HepG2 (cell line): ENCODE results near the gene CKS1B. TPM values are rescaled to one million over a fixed set of nuclear protein-coding genes. Genes with fewer than 3 reads are reported as not detected.

Source experiments
- ATAC-seq: fragments of 200-7000 bp; cut with Tn5 transposase; 3 replicates; pipeline ENCODE4 v1.9.1; 2020; ENCODE audit warnings: mild to moderate bottlenecking, moderate library complexity
- BruUV-seq: library from RNA; stranded (reverse); fragments of 400-500 nt; replicated peaks from 2 replicates; lab custom pipeline; 2021; lab: Mats Ljungman, UMichigan
- CTCF ChIA-PET: fragments of 300-600 bp; formaldehyde crosslinking; extraction: SDS; loops from one replicate; lab custom pipeline; 2021; ENCODE audit warnings: low total read pairs, inconsistent platforms, low intra/inter-chr PET ratio; lab: Yijun Ruan, JAX
- POLR2A ChIA-PET: fragments of 350-600 bp; sonication (Branson Sonifier 250); formaldehyde crosslinking; loops from one replicate; lab custom pipeline; 2020; ENCODE audit warnings: antibody characterized with exemption, inconsistent platforms; lab: Yijun Ruan, JAX
- DNase-seq: peaks from one replicate; pipeline ENCODE4 v3.0.0-alpha.2; 2015; ENCODE audit warnings: low spot score
- FAIRE-seq: peaks from 3 replicates; lab custom pipeline; 2011; peaks lifted over from hg19 to GRCh38; lab: Jason Lieb, UNC
- H2AFZ ChIP-seq: one replicate; pipeline ENCODE4 v1.6.1; 2011; ENCODE audit warnings: low read length, inconsistent platforms
- H3K27ac ChIP-seq: fragments of 300-600 bp; 3 replicates; pipeline ENCODE4 v1.8.0; 2011; ENCODE audit warnings: mixed run types, mild to moderate bottlenecking, mixed read lengths, low read length, inconsistent platforms; ENCODE audit not compliant: insufficient read depth; ENCODE audit errors: extremely low read length
- H3K27me3 ChIP-seq, 2 experiments: fragments of 200-600 bp in 1 of 2; 2 replicates in 1 of 2; 3 replicates in 1 of 2; pipeline versions ENCODE4 v1.6.0 to v1.8.0; 2011; ENCODE audit warnings: low read length in 2 of 2, mild to moderate bottlenecking in 2 of 2, moderate library complexity in 2 of 2, inconsistent platforms in 1 of 2; ENCODE audit not compliant: insufficient read depth in 2 of 2, control insufficient read depth in 1 of 2
- H3K36me3 ChIP-seq, 2 experiments: fragments of 200-600 bp in 1 of 2; replicated peaks in 1 of 2; 2 replicates in 1 of 2; 3 replicates in 1 of 2; pipeline versions ENCODE4 v1.5.1 to v1.8.0; 2011; ENCODE audit warnings: low read length in 2 of 2, inconsistent platforms in 1 of 2; ENCODE audit not compliant: insufficient read depth in 2 of 2, control insufficient read depth in 1 of 2
- H3K4me1 ChIP-seq: 2 replicates; pipeline ENCODE4 v1.5.1; 2012; ENCODE audit warnings: low read length, inconsistent platforms; ENCODE audit not compliant: insufficient read depth
- H3K4me2 ChIP-seq: 2 replicates; pipeline ENCODE4 v1.6.0; 2011; ENCODE audit warnings: low read depth, low read length, inconsistent platforms
- H3K4me3 ChIP-seq, 3 experiments: fragments of 200-600 bp in 1 of 3; sonication (generic), shearing (Covaris generic) in 1 of 3; replicated peaks in 1 of 3; 2 replicates each; pipeline ENCODE4 v1.5.1; 2011 to 2016; ENCODE audit warnings: low read length in 3 of 3, inconsistent platforms in 2 of 3, low read depth in 2 of 3, mild to moderate bottlenecking in 2 of 3, control low read depth in 1 of 3, mixed read lengths in 1 of 3; ENCODE audit not compliant: insufficient read depth in 1 of 3
- H3K79me2 ChIP-seq: one replicate; pipeline ENCODE4 v1.6.1; 2011; ENCODE audit warnings: low read length, inconsistent platforms; ENCODE audit not compliant: insufficient read depth
- H3K9ac ChIP-seq: 2 replicates; pipeline ENCODE4 v1.6.0; 2011; ENCODE audit warnings: mild to moderate bottlenecking, low read depth, low read length, inconsistent platforms; ENCODE audit not compliant: insufficient read depth
- H3K9me3 ChIP-seq: 2 replicates; pipeline ENCODE4 v1.5.1; 2012; ENCODE audit warnings: mild to moderate bottlenecking, low read length
- H4K20me1 ChIP-seq: 2 replicates; pipeline ENCODE4 v1.6.0; 2011; ENCODE audit warnings: inconsistent platforms, mild to moderate bottlenecking, low read length, moderate library complexity; ENCODE audit not compliant: insufficient read depth
- ATRX ChIP-seq: sonication (generic); formaldehyde crosslinking; IDR thresholded peaks from 2 replicates; pipeline ENCODE4 v1.4.0; 2020; ENCODE audit warnings: missing genetic modification reagents, borderline replicate concordance
- ETS1 ChIP-seq: sonication (generic); formaldehyde crosslinking; IDR thresholded peaks from 2 replicates; pipeline ENCODE4 v1.4.0; 2020; ENCODE audit warnings: missing genetic modification reagents
- EZH2 ChIP-seq: conservative IDR thresholded peaks from 2 replicates; pipeline ENCODE4 v1.6.1; 2012; ENCODE audit warnings: mild to moderate bottlenecking, low read depth, low read length, moderate library complexity
- HOXA9 ChIP-seq: sonication (generic); formaldehyde crosslinking; IDR thresholded peaks from 2 replicates; pipeline ENCODE4 v1.8.1; 2022; ENCODE audit warnings: missing genetic modification reagents, mild to moderate bottlenecking, moderate library complexity, borderline replicate concordance
- HOXD1 ChIP-seq: sonication (generic); formaldehyde crosslinking; IDR thresholded peaks from 2 replicates; pipeline ENCODE4 v1.5.0; 2020; ENCODE audit warnings: missing genetic modification reagents
- KDM4B ChIP-seq: sonication (generic); formaldehyde crosslinking; IDR thresholded peaks from 2 replicates; pipeline ENCODE4 v1.4.0; 2020; ENCODE audit warnings: missing genetic modification reagents
- POLR2A ChIP-seq, 2 experiments: IDR thresholded peaks; 2 replicates each; pipeline ENCODE4 v1.6.1; 2011; ENCODE audit warnings: low read depth in 2 of 2, low read length in 2 of 2, mild to moderate bottlenecking in 1 of 2, moderate library complexity in 1 of 2; ENCODE audit not compliant: insufficient read depth in 1 of 2
- POLR2G ChIP-seq: fragments of 200-400 bp; formaldehyde crosslinking; IDR thresholded peaks from 2 replicates; pipeline ENCODE4 v1.6.1; 2018; ENCODE audit warnings: mild to moderate bottlenecking, low read depth, low read length, moderate library complexity
- SRY ChIP-seq: sonication (generic); formaldehyde crosslinking; IDR thresholded peaks from 2 replicates; pipeline ENCODE4 v1.8.0; 2022; ENCODE audit warnings: mild to moderate bottlenecking, missing genetic modification reagents
- TFE3 ChIP-seq: IDR thresholded peaks from 2 replicates; pipeline ENCODE4 v1.6.1; 2016
- WIZ ChIP-seq: sonication (generic); formaldehyde crosslinking; IDR thresholded peaks from 2 replicates; pipeline ENCODE4 v1.5.1; 2020; ENCODE audit warnings: mild to moderate bottlenecking, missing genetic modification reagents
- ZMYM4 ChIP-seq: sonication (generic); formaldehyde crosslinking; IDR thresholded peaks from 2 replicates; pipeline ENCODE4 v1.8.1; 2023; ENCODE audit warnings: mild to moderate bottlenecking, missing genetic modification reagents
- WGBS: methylation state at CpG from one replicate; pipeline ENCODE4 v1.1.6; 2017; ENCODE audit warnings: low lambda C conversion rate; 5-methylcytosine and 5-hydroxymethylcytosine counted together
- in situ Hi-C: cut with HindIII; loops from 2 replicates; pipeline ENCODE4 v1.10.0; 2017; ENCODE audit warnings: low pct_unique_long_range_greater_than_20kb; ENCODE audit not compliant: extremely low pct_ligation_motif_present
- intact Hi-C: fragments of 100-400 bp; cut with micrococcal nuclease; formaldehyde crosslinking; loops from one replicate; pipeline ENCODE4 v1.10.0; 2022; ENCODE audit not compliant: unreplicated experiment
- polyA plus RNA-seq, 8 experiments: library from polyadenylated mRNA; depleted of rRNA in 3 of 8; stranded (reverse) in 7 of 8; unstranded in 1 of 8; fragments of >200 nt; fragmentation: Illumina TruSeq in 4 of 8; extraction: Trizol in 4 of 8; gene quantifications; 2 replicates each; pipeline versions ENCODE4 v1.2.1 to v1.2.3, GENCODE V29; 2011 to 2016; ENCODE audit warnings: low read depth in 4 of 8, missing spikeins in 1 of 8, mixed read lengths in 1 of 8; ENCODE audit not compliant: insufficient read depth in 1 of 8
- total RNA-seq, 5 experiments: library from RNA; depleted of rRNA; stranded (reverse); fragments of >200 nt; fragmentation: Illumina TruSeq; extraction: Trizol; gene quantifications; 2 replicates each; pipeline ENCODE4 v1.2.3, GENCODE V29; 2016; ENCODE audit warnings: low read depth in 1 of 5
- TF ChIP-seq, protein P1 (sequence below): sonication (generic); formaldehyde crosslinking; IDR thresholded peaks from 2 replicates; pipeline ENCODE4 v1.5.0; 2020; ENCODE audit warnings: mild to moderate bottlenecking, missing genetic modification reagents
- TF ChIP-seq, protein P2 (sequence below): fragments of 450-650 bp; IDR thresholded peaks from 2 replicates; pipeline ENCODE4 v1.6.1; 2017

The CKS1B gene
- total and polyA plus RNA-seq, 2 of the 13 experiments (the other 11 are each of a cell fraction or from before 2014, with no cell fraction given) = 217 to 222 TPM

GRCh38 chr1:155026154-155026553 is 51.7 kb downstream of the CKS1B start:
- H3K79me2 ChIP-seq = no peaks in the 10 kb centered on the region
- TF ChIP-seq SRY (CRISPR knock-in tag) (no peak), TFE3 (CRISPR knock-in tag) (no peak), EZH2 (no peak), ETS1 (CRISPR knock-in tag) (no peak), POLR2G (no peak), WIZ (CRISPR knock-in tag) (no peak), ZMYM4 (CRISPR knock-in tag) (no peak), KDM4B (CRISPR knock-in tag) (no peak), ATRX (CRISPR knock-in tag) (no peak), POLR2A (IDR thresholded peaks at IDR 0.05; ENCODE audit: insufficient read depth in 1 of 2, low read depth in 2 of 2, low read length in 2 of 2) (no peak), HOXA9 (no peak), HOXD1 (no peak)
- TF ChIP-seq, protein P1, sequence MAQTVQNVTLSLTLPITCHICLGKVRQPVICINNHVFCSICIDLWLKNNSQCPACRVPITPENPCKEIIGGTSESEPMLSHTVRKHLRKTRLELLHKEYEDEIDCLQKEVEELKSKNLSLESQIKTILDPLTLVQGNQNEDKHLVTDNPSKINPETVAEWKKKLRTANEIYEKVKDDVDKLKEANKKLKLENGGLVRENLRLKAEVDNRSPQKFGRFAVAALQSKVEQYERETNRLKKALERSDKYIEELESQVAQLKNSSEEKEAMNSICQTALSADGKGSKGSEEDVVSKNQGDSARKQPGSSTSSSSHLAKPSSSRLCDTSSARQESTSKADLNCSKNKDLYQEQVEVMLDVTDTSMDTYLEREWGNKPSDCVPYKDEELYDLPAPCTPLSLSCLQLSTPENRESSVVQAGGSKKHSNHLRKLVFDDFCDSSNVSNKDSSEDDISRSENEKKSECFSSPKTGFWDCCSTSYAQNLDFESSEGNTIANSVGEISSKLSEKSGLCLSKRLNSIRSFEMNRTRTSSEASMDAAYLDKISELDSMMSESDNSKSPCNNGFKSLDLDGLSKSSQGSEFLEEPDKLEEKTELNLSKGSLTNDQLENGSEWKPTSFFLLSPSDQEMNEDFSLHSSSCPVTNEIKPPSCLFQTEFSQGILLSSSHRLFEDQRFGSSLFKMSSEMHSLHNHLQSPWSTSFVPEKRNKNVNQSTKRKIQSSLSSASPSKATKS (CRISPR knock-in tag) = no peak
- TF ChIP-seq, protein P2, sequence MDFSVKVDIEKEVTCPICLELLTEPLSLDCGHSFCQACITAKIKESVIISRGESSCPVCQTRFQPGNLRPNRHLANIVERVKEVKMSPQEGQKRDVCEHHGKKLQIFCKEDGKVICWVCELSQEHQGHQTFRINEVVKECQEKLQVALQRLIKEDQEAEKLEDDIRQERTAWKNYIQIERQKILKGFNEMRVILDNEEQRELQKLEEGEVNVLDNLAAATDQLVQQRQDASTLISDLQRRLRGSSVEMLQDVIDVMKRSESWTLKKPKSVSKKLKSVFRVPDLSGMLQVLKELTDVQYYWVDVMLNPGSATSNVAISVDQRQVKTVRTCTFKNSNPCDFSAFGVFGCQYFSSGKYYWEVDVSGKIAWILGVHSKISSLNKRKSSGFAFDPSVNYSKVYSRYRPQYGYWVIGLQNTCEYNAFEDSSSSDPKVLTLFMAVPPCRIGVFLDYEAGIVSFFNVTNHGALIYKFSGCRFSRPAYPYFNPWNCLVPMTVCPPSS = no peak
- H3K27ac ChIP-seq = no peak overlapping the region
- CTCF ChIA-PET = no interaction called here
- no peak for ATAC-seq
- H2AFZ ChIP-seq = no peak overlapping the region
- WGBS = 35% methylated on average over 4 of the region's 9 CpGs
- POLR2A ChIA-PET = interaction anchor here (0.8 to 1.6 kb wide), 2 partner anchors 54 to 82 kb away, joined by 4 read pairs; no protein-coding TSS in a partner anchor
- no peaks in the 10 kb centered on the region for H3K36me3 ChIP-seq
- H3K9ac ChIP-seq = no peak overlapping the region
- intact Hi-C loops = no loop called here
- H4K20me1 ChIP-seq = no peaks in the 10 kb centered on the region
- in situ Hi-C loops = no loop called here
- peaks cover 2 to 22% of the 10 kb centered on the region in 2 experiments; a peak in 4 of 5 replicates for H3K27me3 ChIP-seq
- H3K4me3 ChIP-seq = no peak overlapping the region
- no peaks in the 10 kb centered on the region for H3K9me3 ChIP-seq
- no TSS peak for BruUV-seq
- DNase-seq = no peak
- peak overlapping the region; percentile 33; the same call in 1 of the 2 replicates for H3K4me2 ChIP-seq
- FAIRE-seq = no peak
- peaks cover 76% of the 10 kb centered on the region for H3K4me1 ChIP-seq
